Brain microvascular endothelial cell (primary cell): ENCODE results near the gene KIAA0040.

Experiments used
- DNase-seq: peaks from one replicate; pipeline ENCODE4 v3.0.0-alpha.2; 2020
- H3K27ac ChIP-seq: fragments of 250-450 bp; sonication (Bioruptor Pico); 2 replicates; pipeline ENCODE4 v1.5.1; 2020; ENCODE audit warnings: mild to moderate bottlenecking, moderate library complexity
- H3K27me3 ChIP-seq: fragments of 250-450 bp; sonication (Bioruptor Pico); replicated peaks from 2 replicates; pipeline ENCODE4 v1.5.1; 2020; ENCODE audit warnings: mild to moderate bottlenecking
- H3K36me3 ChIP-seq: fragments of 250-450 bp; sonication (Bioruptor Pico); replicated peaks from 2 replicates; pipeline ENCODE4 v1.5.1; 2020; ENCODE audit warnings: mild to moderate bottlenecking
- H3K4me3 ChIP-seq: 2 replicates; pipeline ENCODE4 v1.5.1; 2011; ENCODE audit warnings: low read depth, mild to moderate bottlenecking, control low read depth, low read length, moderate library complexity
- CTCF ChIP-seq: IDR thresholded peaks from 2 replicates; pipeline ENCODE4 v1.5.1; 2011; ENCODE audit warnings: low read depth, mild to moderate bottlenecking, moderate library complexity, low read length, control low read depth, inconsistent platforms; ENCODE audit errors: missing control alignments
- in situ Hi-C: cut with HindIII; loops from 2 replicates; pipeline ENCODE4 v1.10.0; 2017; ENCODE audit warnings: low sequenced_read_pairs, low pct_ligation_motif_present

The KIAA0040 gene

GRCh38 chr1:175208773-175209492 is 16.4 kb upstream of the KIAA0040 start:
- Histone ChIP-seq H3K36me3 (no peaks in the 10 kb centered on the region), H3K27ac (no peak overlapping the region), H3K4me3 (no peak overlapping the region), H3K27me3 (no peaks in the 10 kb centered on the region)
- no peak for DNase-seq
- no peak for TF ChIP-seq CTCF
- in situ Hi-C loops = no loop called here

- no peak for TF ChIP-seq CTCF
Measured at GRCh38 chr1:175207971-175208370, 15.4 kb upstream of the KIAA0040 start.

DNA sequence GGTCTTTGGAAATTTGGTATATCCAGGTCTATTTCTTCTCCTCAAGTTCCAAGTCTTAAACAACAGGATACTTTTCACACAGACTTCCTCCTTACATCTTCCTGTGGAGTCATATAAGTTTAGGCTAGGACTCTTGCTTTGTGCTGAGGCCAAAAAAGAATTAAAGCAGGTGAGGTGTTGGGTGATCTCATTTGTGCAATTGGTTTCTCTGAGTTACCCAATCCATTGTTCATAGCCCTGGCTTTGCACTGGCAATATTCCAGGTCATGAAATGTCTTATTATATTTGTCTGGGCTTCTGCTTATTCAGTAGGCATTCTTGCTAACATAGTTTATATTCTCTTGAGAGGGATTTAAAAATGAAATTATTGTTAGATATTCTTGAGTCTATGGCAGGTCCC is 14.1 kb upstream of the KIAA0040 start:
- H3K27ac ChIP-seq = no peak overlapping the region
- TF ChIP-seq CTCF = no peak
- DNase-seq = no peak
- H3K36me3 ChIP-seq = no peaks in the 10 kb centered on the region
- no peak overlapping the region for H3K4me3 ChIP-seq
- in situ Hi-C loops = no loop called here
- H3K27me3 ChIP-seq = no peaks in the 10 kb centered on the region

More at GRCh38 chr1:175207971-175208370, 15.4 kb upstream of the KIAA0040 start:
- Histone ChIP-seq H3K27me3 (no peaks in the 10 kb centered on the region), H3K36me3 (no peaks in the 10 kb centered on the region), H3K4me3 (no peak overlapping the region), H3K27ac (no peak overlapping the region)
- no peak for DNase-seq
- in situ Hi-C loops = no loop called here

- H3K4me3 ChIP-seq = no peak overlapping the region
- in situ Hi-C loops = no loop called here
- no peak overlapping the region for H3K27ac ChIP-seq
- no peaks in the 10 kb centered on the region for H3K36me3 ChIP-seq
- no peak for TF ChIP-seq CTCF
- no peaks in the 10 kb centered on the region for H3K27me3 ChIP-seq
- DNase-seq = no peak
Measured at GRCh38 chr1:175204330-175204729, 11.8 kb upstream of the KIAA0040 start.

GRCh38 chr1:175203570-175204068 is 11.0 kb upstream of the KIAA0040 start:
- TF ChIP-seq CTCF = no peak
- Histone ChIP-seq H3K4me3 (no peak overlapping the region), H3K36me3 (no peaks in the 10 kb centered on the region), H3K27ac (no peak overlapping the region), H3K27me3 (no peaks in the 10 kb centered on the region)
- in situ Hi-C loops = no loop called here
- DNase-seq = no peak
